GM18858 (cell line): ENCODE results near the gene PCDHB14.

ENCODE experiments used
- ATAC-seq: cut with Tn5 transposase; IDR thresholded peaks from one replicate; pipeline ENCODE4 v1.9.1; 2021; ENCODE audit not compliant: unreplicated experiment

The PCDHB14 gene

DNA sequence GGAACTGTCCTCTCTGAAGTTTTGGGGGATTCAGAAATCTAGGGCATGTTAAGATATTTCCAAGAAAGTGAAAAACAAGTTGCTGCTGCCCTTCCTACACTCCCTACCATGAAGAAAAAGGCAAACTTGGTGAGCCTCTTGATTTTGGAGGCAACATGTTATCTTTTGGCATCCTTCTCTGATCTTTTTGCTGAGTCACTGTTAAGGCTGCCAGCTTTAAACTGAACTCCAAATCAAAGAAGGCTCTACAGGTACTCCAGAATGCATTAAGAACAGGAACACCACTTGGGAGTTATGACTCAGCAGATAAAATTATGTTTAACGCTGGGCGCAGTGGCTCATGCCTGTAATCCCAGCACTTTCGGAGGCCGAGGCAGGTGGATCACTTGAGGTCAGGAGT lies 46.1 kb downstream of the PCDHB14 start:
- ATAC-seq = no peak

DNA sequence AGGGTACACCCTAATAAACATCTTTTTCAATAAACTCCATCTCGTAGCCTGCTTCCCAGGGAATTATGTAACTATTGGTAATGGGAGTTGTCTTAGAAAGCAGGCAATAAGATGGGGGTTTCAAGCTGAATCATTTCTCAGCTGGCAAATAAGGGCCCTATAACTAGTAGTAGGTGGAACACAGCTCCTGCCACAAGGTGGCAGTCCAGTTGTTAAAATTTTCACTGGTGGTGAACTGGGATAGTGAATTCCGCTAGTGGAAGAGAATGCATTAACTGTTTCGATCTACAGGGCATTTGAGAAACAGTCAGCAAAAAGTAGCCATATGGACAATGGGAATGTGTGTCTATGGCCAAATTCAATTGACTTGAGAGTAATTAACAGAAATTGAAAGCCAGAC lies 49.8 kb downstream of the PCDHB14 start:
- no peak for ATAC-seq
